NT2/D1 (cell line): ENCODE measurements around the gene GRIK2.

ENCODE experiments used
- SUZ12 ChIP-seq: IDR thresholded peaks from 2 replicates; pipeline ENCODE4 v1.6.1; 2011; ENCODE audit not compliant: insufficient read length, insufficient read depth; ENCODE audit errors: extremely low read depth
- ZNF274 ChIP-seq: IDR thresholded peaks from 2 replicates; pipeline ENCODE4 v1.6.1; 2011; ENCODE audit warnings: mild to moderate bottlenecking, low read depth, low read length

DNA sequence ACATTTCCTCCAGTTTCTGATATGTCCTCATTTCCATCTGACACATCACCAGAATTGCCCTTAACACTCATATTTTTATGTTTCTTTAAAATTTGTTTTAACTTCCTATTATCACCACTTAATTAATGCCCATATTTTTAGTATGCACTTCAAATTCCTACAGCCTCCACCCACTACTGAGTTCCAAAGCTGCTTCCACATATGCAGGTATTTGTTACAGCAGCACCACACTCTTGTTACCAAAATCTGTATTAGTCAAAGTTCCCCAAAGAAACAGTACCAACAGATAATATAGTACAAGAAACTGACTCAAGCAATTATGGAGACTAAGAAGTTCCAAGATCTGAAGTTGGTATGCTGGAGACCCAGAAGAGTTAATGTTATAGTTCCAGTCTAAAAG lies 340.4 kb downstream of the GRIK2 start:
- TF ChIP-seq SUZ12 (no peak), ZNF274 (no peak)
